A673 (cell line): Measurements from ENCODE around the gene VAMP5.

ENCODE experiments used
- EZH2 ChIP-seq: fragments of 200-600 bp; sonication (generic); IDR thresholded peaks from 2 replicates; pipeline ENCODE4 v1.6.1; 2017; ENCODE audit warnings: borderline replicate concordance, low read depth, mild to moderate bottlenecking, mixed read lengths, antibody characterized with exemption, low read length; ENCODE audit not compliant: poor library complexity, severe bottlenecking
- TF ChIP-seq, protein P1 (sequence below): fragments of 300-800, 200-600 bp; sonication (generic); conservative IDR thresholded peaks from 2 replicates; pipeline ENCODE4 v1.5.1; 2017; ENCODE audit warnings: low read depth, mild to moderate bottlenecking, antibody characterized with exemption, low read length, moderate library complexity, mixed read lengths

DNA sequence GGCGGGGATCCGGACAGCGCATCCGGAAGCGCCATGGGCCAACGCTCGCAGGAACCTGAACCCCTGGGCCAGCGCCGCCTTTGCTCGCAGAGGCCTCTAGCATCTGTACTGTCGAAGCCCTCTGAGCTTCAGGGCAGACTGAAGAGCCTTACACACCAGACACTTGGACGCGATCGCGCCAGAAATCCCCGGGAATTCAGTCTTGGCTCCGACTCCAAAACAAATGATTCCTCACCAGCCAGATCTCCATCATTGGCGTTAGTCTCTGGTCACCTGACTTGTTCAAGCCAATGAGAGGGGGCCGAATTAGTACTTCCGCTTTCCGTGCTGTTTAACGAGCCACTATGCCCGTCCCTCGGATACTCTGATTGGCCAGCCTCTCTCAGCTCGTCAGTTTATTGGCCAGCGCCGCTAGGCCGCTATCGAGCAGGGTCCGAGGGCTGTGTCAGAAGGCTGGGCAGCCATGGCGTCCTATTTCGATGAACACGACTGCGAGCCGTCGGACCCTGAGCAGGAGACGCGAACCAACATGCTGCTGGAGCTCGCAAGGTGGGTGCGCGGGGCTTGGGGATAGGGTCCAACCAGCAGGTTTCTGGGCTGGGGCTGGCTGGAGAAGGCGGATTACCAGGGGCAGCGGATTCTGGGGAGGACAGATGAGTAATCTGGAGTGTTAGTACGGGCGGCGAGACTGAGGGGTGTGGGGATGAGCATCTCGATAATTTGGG is 11.2 kb downstream of the VAMP5 start, which contains the start of gene RNF181:
- TF ChIP-seq, protein P1, sequence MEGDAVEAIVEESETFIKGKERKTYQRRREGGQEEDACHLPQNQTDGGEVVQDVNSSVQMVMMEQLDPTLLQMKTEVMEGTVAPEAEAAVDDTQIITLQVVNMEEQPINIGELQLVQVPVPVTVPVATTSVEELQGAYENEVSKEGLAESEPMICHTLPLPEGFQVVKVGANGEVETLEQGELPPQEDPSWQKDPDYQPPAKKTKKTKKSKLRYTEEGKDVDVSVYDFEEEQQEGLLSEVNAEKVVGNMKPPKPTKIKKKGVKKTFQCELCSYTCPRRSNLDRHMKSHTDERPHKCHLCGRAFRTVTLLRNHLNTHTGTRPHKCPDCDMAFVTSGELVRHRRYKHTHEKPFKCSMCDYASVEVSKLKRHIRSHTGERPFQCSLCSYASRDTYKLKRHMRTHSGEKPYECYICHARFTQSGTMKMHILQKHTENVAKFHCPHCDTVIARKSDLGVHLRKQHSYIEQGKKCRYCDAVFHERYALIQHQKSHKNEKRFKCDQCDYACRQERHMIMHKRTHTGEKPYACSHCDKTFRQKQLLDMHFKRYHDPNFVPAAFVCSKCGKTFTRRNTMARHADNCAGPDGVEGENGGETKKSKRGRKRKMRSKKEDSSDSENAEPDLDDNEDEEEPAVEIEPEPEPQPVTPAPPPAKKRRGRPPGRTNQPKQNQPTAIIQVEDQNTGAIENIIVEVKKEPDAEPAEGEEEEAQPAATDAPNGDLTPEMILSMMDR, result no peak
- no peak for TF ChIP-seq EZH2
